GM12872 (cell line): ENCODE data around the gene ARHGEF10L.

Experiments used
- TF ChIP-seq, protein P1 (sequence below): IDR thresholded peaks from 3 replicates; pipeline ENCODE4 v1.5.1; 2011; ENCODE audit warnings: low read depth, mild to moderate bottlenecking, low read length, moderate library complexity; ENCODE audit not compliant: insufficient read depth

The ARHGEF10L gene

DNA sequence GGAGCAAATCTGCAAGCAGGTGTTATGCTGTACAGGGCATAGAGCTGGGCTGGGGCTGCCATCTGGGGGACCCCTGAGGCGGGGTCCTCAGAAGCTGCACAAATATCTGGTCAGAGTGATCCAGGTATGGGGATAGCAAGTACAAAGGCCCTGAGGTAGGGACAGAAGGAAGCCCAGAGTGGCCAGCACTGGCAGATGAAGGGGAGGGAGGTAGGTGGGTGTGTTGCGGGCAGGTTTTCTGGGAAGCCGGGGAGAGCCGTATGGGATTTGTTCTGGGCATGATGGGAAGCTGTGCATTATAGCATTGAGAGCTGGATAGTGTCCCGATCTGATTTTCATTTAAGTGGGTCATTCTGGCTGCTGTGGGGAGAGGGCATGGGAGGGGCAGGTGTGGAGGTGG is 102.7 kb downstream of the ARHGEF10L start:
- TF ChIP-seq, protein P1, sequence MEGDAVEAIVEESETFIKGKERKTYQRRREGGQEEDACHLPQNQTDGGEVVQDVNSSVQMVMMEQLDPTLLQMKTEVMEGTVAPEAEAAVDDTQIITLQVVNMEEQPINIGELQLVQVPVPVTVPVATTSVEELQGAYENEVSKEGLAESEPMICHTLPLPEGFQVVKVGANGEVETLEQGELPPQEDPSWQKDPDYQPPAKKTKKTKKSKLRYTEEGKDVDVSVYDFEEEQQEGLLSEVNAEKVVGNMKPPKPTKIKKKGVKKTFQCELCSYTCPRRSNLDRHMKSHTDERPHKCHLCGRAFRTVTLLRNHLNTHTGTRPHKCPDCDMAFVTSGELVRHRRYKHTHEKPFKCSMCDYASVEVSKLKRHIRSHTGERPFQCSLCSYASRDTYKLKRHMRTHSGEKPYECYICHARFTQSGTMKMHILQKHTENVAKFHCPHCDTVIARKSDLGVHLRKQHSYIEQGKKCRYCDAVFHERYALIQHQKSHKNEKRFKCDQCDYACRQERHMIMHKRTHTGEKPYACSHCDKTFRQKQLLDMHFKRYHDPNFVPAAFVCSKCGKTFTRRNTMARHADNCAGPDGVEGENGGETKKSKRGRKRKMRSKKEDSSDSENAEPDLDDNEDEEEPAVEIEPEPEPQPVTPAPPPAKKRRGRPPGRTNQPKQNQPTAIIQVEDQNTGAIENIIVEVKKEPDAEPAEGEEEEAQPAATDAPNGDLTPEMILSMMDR, result no peak

DNA sequence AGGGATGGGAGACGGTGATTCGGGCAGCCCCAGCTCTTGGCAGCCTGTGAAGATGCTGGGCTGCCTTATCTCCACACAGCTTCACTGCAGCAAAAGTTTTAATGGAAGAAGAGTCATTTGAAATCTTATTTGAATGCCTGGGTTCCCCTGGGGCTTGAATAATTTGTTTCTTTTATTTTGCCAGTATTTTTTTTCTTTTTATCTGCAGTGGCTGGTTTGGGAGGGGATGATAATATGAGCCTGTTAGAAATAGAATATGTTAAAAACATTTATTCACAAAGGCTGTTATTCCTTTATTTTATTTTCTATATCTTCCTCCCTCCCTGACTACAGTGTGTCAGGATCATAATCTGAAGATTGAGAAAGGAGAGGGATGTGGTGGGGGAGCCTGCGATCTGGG is 103.4 kb downstream of the ARHGEF10L start:
- TF ChIP-seq, protein P1, result no peak

DNA sequence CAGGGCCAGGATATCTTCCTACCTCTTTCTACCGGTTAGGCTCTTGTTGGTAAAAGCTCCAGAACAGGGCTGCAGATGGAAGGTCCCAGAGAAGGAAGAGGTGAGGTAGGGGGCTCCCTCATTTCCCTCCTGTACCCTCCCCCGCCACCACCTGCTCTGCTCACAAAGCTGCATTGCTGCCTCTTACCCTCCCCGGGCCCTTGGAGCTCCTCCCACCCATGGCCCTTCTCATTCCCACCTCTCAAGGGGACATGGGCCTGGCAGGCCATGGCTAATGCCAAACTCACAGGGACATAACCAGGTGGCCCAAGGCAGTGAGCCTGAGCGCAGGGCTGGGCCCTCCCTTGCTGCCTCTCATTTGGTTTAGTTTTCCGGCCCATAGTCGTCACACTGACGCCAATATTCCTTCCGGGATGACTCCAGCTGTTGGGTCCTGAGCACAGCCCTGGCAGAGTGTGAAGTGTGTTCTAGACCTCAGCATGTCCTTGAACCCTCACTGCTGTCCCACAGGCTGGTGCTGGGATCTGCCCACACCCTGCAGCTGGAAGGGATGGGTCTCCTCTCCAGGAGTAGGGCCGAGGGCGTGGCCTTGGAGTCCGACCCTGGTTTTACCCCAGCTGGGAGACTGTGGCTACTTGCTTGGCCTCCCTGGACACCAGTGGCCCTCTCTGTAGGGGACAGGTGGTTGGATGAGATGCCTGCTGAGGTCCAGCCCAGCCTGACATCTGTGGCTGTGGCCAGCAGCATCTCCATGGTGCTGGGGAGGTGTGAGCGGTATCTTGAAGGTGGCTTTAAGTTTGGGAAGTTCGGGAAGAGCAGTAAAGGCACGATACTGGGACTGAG is 104.6 kb downstream of the ARHGEF10L start:
- TF ChIP-seq, protein P1, result no peak

DNA sequence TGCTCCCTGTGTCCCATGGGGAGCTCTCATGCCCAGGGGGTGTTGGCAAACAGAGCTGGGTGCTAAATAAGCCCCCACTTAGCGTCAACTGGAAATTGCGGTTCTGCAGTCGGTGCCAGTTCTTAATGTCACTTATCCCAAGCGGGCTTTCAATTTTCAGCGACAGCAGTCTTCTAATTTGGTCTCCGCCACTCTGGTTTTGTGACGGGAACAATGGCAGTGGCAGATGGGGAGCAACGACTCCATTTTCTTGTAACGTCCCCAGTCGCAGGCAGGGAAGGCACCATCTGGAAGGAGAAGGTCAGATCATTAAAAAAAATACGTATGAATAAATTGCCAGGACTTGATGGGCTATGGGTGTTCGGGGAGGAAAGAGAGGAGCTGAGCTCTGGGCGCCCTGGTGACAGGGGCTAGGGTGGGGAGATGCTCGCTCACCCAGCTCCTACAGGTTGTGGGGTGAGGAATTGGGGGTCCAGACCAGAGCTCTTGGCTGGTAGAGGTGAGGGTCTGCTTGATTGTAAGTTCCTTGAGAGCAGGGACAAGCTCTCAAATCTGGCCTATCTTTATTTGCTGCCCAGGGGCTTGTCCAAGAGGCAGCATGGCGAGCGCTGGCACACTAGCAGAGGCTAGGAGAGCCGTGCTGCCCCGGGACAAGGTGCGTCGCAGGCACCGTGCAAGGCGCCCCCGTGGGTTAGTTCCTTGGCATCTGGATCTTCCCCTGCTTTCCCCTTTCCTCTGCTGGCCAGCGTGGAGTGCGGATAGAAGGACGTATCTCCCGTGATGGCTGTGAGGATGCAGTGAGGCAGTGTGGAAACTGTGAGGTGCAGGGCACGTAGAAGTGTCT is 105.8 kb downstream of the ARHGEF10L start:
- TF ChIP-seq, protein P1, result no peak

DNA sequence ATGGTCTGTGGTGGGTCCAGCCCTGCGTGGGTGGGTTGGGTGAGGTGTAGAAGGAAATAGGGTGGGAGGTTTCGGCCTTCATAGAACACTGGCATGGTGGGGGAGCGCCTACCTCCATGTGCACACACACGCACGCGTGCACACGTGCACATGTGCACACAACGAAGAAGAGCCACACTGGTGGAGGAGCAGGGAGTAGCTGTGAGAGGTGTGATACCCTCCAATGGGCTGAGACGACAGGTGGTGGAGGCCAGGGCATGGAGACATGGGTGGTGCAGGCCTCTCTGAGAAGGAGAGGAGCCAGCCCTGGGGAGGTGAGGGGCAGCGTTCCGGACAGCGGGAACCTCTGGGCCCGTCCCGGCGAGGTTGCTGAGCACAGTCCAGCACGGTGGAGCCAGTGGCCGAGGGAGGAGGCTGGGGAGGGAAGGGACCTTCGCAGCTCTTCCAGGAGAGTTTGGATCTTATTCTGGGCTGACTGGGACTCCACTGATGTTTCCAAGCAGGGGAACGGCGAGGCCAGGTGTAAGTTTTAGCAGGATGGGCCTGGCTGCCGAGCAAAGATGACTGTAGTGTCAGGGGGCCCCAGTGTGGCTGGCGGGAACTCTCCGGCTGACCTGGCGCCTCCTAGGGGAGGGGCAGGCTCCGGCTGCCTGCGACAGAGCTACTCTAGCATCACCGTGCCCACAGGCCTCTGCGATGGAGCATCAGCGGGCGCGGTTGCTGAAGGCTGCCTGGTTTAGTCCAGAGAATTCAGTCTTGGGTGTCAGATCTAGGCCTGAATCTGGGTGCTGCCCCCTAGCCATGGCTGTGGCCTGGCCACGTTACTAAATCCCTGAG is 107.2 kb downstream of the ARHGEF10L start:
- TF ChIP-seq, protein P1, result no peak

DNA sequence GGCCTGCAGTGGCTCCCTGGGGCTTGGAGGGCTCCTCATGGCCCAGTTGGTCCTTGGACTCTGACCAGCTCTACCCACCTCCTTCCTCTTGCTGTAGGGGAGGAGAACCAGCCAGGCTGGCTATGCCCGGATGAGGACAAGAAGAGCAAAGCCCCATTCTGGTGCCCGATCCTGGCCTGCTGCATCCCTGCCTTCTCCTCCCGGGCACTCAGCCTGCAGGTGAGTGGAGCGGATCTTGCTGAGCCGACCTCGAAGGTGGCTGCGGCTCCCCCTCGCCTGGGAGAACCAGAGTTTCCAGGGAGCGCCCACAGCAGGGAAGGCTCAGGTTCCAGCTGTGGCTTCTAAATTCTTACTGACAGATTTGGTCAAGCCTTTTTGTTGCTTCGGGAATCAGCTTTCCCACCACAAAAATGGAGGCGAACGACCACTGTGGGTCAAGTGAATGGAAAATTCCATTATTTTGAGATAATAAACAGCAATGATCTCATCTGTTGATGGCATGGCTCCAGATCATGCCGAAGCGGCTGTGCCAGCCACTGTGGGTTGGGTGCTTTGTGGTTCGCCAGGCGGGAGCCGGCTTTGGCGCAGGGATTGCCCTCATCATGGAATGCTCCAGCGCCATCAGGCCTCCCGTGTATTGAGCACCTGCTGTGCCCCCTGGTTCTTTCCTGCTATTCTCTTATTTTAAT is 109.1 kb downstream of the ARHGEF10L start:
- TF ChIP-seq, protein P1, result no peak
